K562 (cell line): ENCODE results near the gene CUTA. TPM values are rescaled to one million over a fixed set of nuclear protein-coding genes. Genes with fewer than 3 reads are reported as not detected.
A peak's percentile ranks its signal among the peaks of the same experiment; 100 is the strongest.

ENCODE experiments used
- ARID1B ChIP-seq: fragments of 450-650 bp; IDR thresholded peaks from 2 replicates; pipeline ENCODE4 v1.6.1; 2016; ENCODE audit warnings: antibody characterized with exemption, mild to moderate bottlenecking, inconsistent platforms
- CXXC5 ChIP-seq: fragments of 250-450 bp; sonication (Bioruptor Pico); IDR thresholded peaks from 2 replicates; pipeline ENCODE4 v1.8.0; 2022; ENCODE audit warnings: inconsistent platforms, mild to moderate bottlenecking, moderate library complexity
- E2F3 ChIP-seq: fragments of 250-450 bp; sonication (Bioruptor Pico); IDR thresholded peaks from 2 replicates; pipeline ENCODE4 v1.4.0; 2020; ENCODE audit warnings: mild to moderate bottlenecking
- HEY1 ChIP-seq: fragments of 250-450 bp; sonication (Bioruptor Pico); IDR thresholded peaks from 2 replicates; pipeline ENCODE4 v1.5.0; 2020; ENCODE audit warnings: mild to moderate bottlenecking, moderate library complexity, borderline replicate concordance
- HMG20B ChIP-seq: fragments of 250-450 bp; sonication (Bioruptor Pico); IDR thresholded peaks from 2 replicates; pipeline ENCODE4 v1.5.0; 2021; ENCODE audit warnings: mild to moderate bottlenecking
- KLF6 ChIP-seq: fragments of 250-450 bp; sonication (Bioruptor Pico); IDR thresholded peaks from 2 replicates; pipeline ENCODE4 v1.4.0; 2020; ENCODE audit warnings: mild to moderate bottlenecking, moderate library complexity, borderline replicate concordance
- MAFK ChIP-seq: IDR thresholded peaks from 2 replicates; pipeline ENCODE4 v1.6.1; 2011; ENCODE audit warnings: low read length, improper control_type of control experiment
- MCM7 ChIP-seq, 2 experiments: fragments of 450-650 bp; IDR thresholded peaks; 2 replicates each; pipeline ENCODE4 v1.6.1; 2016 to 2018
- MED1 ChIP-seq: sonication (generic); formaldehyde crosslinking; IDR thresholded peaks from 2 replicates; pipeline ENCODE4 v1.8.1; 2023; ENCODE audit warnings: missing genetic modification reagents, borderline replicate concordance
- MTF1 ChIP-seq: fragments of 250-450 bp; sonication (Bioruptor Pico); IDR thresholded peaks from 2 replicates; pipeline ENCODE4 v1.9.0; 2021; ENCODE audit warnings: moderate library complexity, mild to moderate bottlenecking, inconsistent platforms, borderline replicate concordance
- MXD1 ChIP-seq: fragments of 250-450 bp; sonication (Bioruptor Pico); IDR thresholded peaks from 2 replicates; pipeline ENCODE4 v1.8.0; 2021; ENCODE audit warnings: borderline replicate concordance, mild to moderate bottlenecking, moderate library complexity; ENCODE audit not compliant: poor library complexity, severe bottlenecking
- NCOA1 ChIP-seq: fragments of 450-650 bp; IDR thresholded peaks from 2 replicates; pipeline ENCODE4 v1.6.1; 2016; ENCODE audit warnings: low read depth
- NFXL1 ChIP-seq: fragments of 450-650 bp; formaldehyde crosslinking; IDR thresholded peaks from 2 replicates; pipeline ENCODE4 v1.4.0; 2021; ENCODE audit warnings: mild to moderate bottlenecking
- NR3C1 ChIP-seq: sonication (generic); formaldehyde crosslinking; IDR thresholded peaks from 2 replicates; pipeline ENCODE4 v1.8.1; 2022; ENCODE audit warnings: missing genetic modification reagents
- PHTF2 ChIP-seq: fragments of 250-450 bp; sonication (Bioruptor Pico); IDR thresholded peaks from 2 replicates; pipeline ENCODE4 v1.5.0; 2021; ENCODE audit warnings: mild to moderate bottlenecking
- RB1 ChIP-seq: fragments of 450-650 bp; IDR thresholded peaks from 2 replicates; pipeline ENCODE4 v1.6.1; 2017; ENCODE audit warnings: low read depth, mild to moderate bottlenecking
- RBFOX2 ChIP-seq: fragments of 200-400 bp; formaldehyde crosslinking; IDR thresholded peaks from 2 replicates; pipeline ENCODE4 v1.6.1; 2017; ENCODE audit warnings: low read depth, mild to moderate bottlenecking, low read length, moderate library complexity
- RBM25 ChIP-seq: fragments of 200-400 bp; formaldehyde crosslinking; IDR thresholded peaks from 2 replicates; pipeline ENCODE4 v1.6.1; 2018; ENCODE audit warnings: low read length, low read depth, moderate library complexity; ENCODE audit not compliant: severe bottlenecking
- SNAPC5 ChIP-seq: fragments of 250-450 bp; sonication (Bioruptor Pico); IDR thresholded peaks from 2 replicates; pipeline ENCODE4 v1.8.0; 2021; ENCODE audit warnings: moderate library complexity, mild to moderate bottlenecking, inconsistent platforms
- SNRNP70 ChIP-seq: fragments of 200-400 bp; formaldehyde crosslinking; optimal IDR thresholded peaks from 2 replicates; pipeline ENCODE3; 2017; ENCODE audit warnings: low read depth, low read length
- SP2 ChIP-seq: IDR thresholded peaks from 2 replicates; pipeline ENCODE4 v1.6.1; 2011; ENCODE audit warnings: mild to moderate bottlenecking, low read depth, low read length, moderate library complexity; ENCODE audit not compliant: poor library complexity, severe bottlenecking; ENCODE audit errors: extremely low read depth
- WHSC1 ChIP-seq: IDR thresholded peaks from one replicate; pipeline ENCODE4 v1.6.1; 2012; ENCODE audit warnings: low read length, control low read depth, inconsistent platforms
- ZBED1 ChIP-seq: IDR thresholded peaks from 2 replicates; pipeline ENCODE4 v1.6.1; 2014
- ZNF584 ChIP-seq: fragments of 200-800 bp; sonication (Bioruptor generic); IDR thresholded peaks from 2 replicates; pipeline ENCODE4 v1.6.1; 2016; ENCODE audit warnings: low read depth, mild to moderate bottlenecking, missing genetic modification characterization, missing compliant biosample characterization
- ZNF785 ChIP-seq: fragments of 250-450 bp; sonication (Bioruptor Pico); IDR thresholded peaks from 2 replicates; pipeline ENCODE4 v1.4.0; 2020; ENCODE audit warnings: mild to moderate bottlenecking
- polyA plus RNA-seq, 8 experiments: library from polyadenylated mRNA; depleted of rRNA in 4 of 8; stranded (reverse) in 5 of 8; unstranded in 3 of 8; fragments of >200 nt; fragmentation: Nextera tagmentation in 2 of 8; fragmentation: Illumina TruSeq in 1 of 8; extraction: Ambion mirVana in 2 of 8; extraction: Trizol in 1 of 8; gene quantifications; 2 replicates each; pipeline versions ENCODE4 v1.2.1 to v1.2.3, GENCODE V29; 2011 to 2014; ENCODE audit warnings: inconsistent platforms in 1 of 8, missing spikeins in 1 of 8
- total RNA-seq, 7 experiments: library from RNA; depleted of rRNA in 6 of 7; stranded (reverse); fragments of >200 nt in 6 of 7; fragmentation: Illumina TruSeq in 2 of 7; extraction: Trizol in 2 of 7; gene quantifications; 2 replicates each; pipeline versions ENCODE4 v1.2.1 to v1.2.3, GENCODE V29; 2011 to 2021; ENCODE audit warnings: low replicate concordance in 1 of 7
- TF ChIP-seq, protein P1 (sequence below): sonication (generic); formaldehyde crosslinking; IDR thresholded peaks from 2 replicates; pipeline ENCODE4 v1.9.0; 2022; ENCODE audit warnings: mild to moderate bottlenecking, missing genetic modification reagents
- TF ChIP-seq, protein P2 (sequence below): fragments of 450-650 bp; IDR thresholded peaks from 2 replicates; pipeline ENCODE4 v1.7.1; 2018; ENCODE audit warnings: mild to moderate bottlenecking, low read depth; ENCODE audit not compliant: partially characterized antibody

Gene CUTA
- total and polyA plus RNA-seq, 9 of the 15 experiments (the other 6 are each of a cell fraction or from before 2014, with no cell fraction given) = 166 to 682 (median 310) TPM

- TF ChIP-seq, protein P1, sequence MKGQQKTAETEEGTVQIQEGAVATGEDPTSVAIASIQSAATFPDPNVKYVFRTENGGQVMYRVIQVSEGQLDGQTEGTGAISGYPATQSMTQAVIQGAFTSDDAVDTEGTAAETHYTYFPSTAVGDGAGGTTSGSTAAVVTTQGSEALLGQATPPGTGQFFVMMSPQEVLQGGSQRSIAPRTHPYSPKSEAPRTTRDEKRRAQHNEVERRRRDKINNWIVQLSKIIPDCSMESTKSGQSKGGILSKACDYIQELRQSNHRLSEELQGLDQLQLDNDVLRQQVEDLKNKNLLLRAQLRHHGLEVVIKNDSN (CRISPR knock-in tag) = peak; percentile 83
- TF ChIP-seq CXXC5 (peak; percentile 99), NR3C1 (CRISPR knock-in tag) (no peak), RBFOX2 (peak; percentile 99), ZNF785 (CRISPR knock-in tag) (no peak), MAFK (peak; percentile 3; the same call in 1 of the 2 replicates), MXD1 (CRISPR knock-in tag) (peak; percentile 57), HEY1 (CRISPR knock-in tag) (no peak), SP2 (peak; percentile 44), E2F3 (CRISPR knock-in tag) (peak; percentile 91), MCM7 (IDR thresholded peaks at IDR 0.05) (no peak), NFXL1 (CRISPR knock-in tag) (no peak), SNRNP70 (no peak), NCOA1 (peak; percentile 86), RBM25 (peak; percentile 77), ARID1B (peak; percentile 51; the same call in 1 of the 2 replicates), ZNF584 (CRISPR knock-in tag) (no peak), MTF1 (CRISPR knock-in tag) (no peak), SNAPC5 (no peak), KLF6 (CRISPR knock-in tag) (peak; percentile 88; the same call in 1 of the 2 replicates), HMG20B (no peak), WHSC1 (no peak), RB1 (peak; percentile 90), MED1 (CRISPR knock-in tag) (no peak), ZBED1 (peak; percentile 83; the same call in 1 of the 2 replicates), PHTF2 (no peak)
- TF ChIP-seq, protein P2, sequence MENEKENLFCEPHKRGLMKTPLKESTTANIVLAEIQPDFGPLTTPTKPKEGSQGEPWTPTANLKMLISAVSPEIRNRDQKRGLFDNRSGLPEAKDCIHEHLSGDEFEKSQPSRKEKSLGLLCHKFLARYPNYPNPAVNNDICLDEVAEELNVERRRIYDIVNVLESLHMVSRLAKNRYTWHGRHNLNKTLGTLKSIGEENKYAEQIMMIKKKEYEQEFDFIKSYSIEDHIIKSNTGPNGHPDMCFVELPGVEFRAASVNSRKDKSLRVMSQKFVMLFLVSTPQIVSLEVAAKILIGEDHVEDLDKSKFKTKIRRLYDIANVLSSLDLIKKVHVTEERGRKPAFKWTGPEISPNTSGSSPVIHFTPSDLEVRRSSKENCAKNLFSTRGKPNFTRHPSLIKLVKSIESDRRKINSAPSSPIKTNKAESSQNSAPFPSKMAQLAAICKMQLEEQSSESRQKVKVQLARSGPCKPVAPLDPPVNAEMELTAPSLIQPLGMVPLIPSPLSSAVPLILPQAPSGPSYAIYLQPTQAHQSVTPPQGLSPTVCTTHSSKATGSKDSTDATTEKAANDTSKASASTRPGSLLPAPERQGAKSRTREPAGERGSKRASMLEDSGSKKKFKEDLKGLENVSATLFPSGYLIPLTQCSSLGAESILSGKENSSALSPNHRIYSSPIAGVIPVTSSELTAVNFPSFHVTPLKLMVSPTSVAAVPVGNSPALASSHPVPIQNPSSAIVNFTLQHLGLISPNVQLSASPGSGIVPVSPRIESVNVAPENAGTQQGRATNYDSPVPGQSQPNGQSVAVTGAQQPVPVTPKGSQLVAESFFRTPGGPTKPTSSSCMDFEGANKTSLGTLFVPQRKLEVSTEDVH = peak; percentile 77
These were observed 26.5 kb downstream of the CUTA start, which contains the start of gene KIFC1 (continued) for GRCh38 chr6:33391278-33391921.
